ENCODE results near the gene SLC9A9. TPM values are rescaled to one million over a fixed set of nuclear protein-coding genes. Genes with fewer than 3 reads are reported as not detected.

Gene SLC9A9
- total RNA-seq, 1 donor from 2014 or later, result 3.0 TPM

DNA sequence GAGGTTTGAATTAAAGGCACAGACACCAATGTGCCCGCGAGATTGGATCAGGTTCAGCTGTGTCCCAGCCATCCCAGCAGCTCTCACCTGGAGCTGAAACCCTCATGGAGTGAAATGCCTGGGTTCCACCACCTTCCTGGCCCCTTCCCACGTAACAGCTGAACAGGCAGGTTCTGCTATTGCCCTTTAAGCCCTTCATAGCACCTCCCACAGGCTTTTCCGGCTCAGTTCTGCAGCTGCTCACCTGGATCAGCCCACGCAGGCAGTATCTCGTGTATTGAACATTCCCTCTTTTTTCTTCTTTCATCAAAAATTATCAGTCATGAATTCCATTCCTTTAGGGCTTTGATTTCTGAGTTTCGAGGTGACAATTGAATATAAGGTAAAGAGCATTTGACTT, 129.8 kb downstream of the SLC9A9 start:
- TF ChIP-seq, protein P1, sequence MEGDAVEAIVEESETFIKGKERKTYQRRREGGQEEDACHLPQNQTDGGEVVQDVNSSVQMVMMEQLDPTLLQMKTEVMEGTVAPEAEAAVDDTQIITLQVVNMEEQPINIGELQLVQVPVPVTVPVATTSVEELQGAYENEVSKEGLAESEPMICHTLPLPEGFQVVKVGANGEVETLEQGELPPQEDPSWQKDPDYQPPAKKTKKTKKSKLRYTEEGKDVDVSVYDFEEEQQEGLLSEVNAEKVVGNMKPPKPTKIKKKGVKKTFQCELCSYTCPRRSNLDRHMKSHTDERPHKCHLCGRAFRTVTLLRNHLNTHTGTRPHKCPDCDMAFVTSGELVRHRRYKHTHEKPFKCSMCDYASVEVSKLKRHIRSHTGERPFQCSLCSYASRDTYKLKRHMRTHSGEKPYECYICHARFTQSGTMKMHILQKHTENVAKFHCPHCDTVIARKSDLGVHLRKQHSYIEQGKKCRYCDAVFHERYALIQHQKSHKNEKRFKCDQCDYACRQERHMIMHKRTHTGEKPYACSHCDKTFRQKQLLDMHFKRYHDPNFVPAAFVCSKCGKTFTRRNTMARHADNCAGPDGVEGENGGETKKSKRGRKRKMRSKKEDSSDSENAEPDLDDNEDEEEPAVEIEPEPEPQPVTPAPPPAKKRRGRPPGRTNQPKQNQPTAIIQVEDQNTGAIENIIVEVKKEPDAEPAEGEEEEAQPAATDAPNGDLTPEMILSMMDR (IDR thresholded peaks at IDR 0.05; ENCODE audit: insufficient read depth, low read length, poor library complexity, severe bottlenecking), result no peak
- no peak for DNase-seq (ENCODE audit: low read depth)
- H3K4me3 ChIP-seq (ENCODE audit: low read depth, low read length), result no peak overlapping the region
- H3K36me3 ChIP-seq (ENCODE audit: control insufficient read depth, insufficient read depth, low read length), result no peaks in the 10 kb centered on the region
- no peaks in the 10 kb centered on the region for H3K27me3 ChIP-seq (ENCODE audit: control insufficient read depth, insufficient read depth, low read length)

DNA sequence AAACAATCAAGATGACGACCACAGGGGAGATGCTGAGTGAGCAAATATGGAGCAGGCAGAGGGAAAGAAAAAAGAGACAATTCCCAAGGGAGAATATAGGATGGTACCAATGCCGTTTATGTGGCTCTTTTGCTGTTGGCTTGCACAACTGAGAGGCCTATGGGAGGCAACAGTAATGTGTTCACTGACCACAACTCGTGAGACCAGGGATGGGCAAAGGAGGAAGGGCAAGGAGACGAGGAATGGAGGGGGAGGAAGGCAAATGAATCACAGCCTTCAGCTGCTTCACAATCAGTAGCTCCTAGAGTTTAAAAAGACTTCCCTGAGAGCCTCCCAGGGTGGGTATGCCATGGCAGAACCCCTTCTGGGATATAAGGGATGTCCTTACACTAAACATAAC, 131.5 kb downstream of the SLC9A9 start:
- Histone ChIP-seq H3K36me3 (ENCODE audit: control insufficient read depth, insufficient read depth, low read length) (no peaks in the 10 kb centered on the region), H3K4me3 (ENCODE audit: low read depth, low read length) (no peak overlapping the region), H3K27me3 (ENCODE audit: control insufficient read depth, insufficient read depth, low read length) (no peaks in the 10 kb centered on the region)
- TF ChIP-seq, protein P1 (IDR thresholded peaks at IDR 0.05; ENCODE audit: insufficient read depth, low read length, poor library complexity, severe bottlenecking), result no peak
- no peak for DNase-seq (ENCODE audit: low read depth)

DNA sequence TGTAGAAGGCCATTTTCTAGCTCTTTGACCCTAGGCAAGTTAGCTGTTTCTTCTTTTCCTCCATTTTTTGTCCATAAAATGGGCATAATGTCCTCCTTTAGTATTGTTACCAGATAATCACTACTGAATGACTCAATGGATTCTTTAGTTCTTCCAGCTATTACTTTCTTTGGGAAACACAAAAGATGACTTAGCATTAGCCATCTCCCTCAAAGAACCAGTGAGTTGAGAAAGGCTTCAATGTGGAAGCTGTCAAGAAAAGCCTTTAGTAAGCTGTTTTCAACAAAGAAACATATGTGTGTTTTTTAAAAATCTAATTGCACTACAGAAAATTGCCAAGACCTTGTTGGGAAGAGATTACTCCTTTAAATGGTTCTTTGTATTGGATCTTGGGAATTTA, 135.7 kb downstream of the SLC9A9 start:
- H3K4me3 ChIP-seq (ENCODE audit: low read depth, low read length), result no peak overlapping the region
- TF ChIP-seq, protein P1 (IDR thresholded peaks at IDR 0.05; ENCODE audit: insufficient read depth, low read length, poor library complexity, severe bottlenecking), result no peak
- H3K36me3 ChIP-seq (ENCODE audit: control insufficient read depth, insufficient read depth, low read length), result no peaks in the 10 kb centered on the region
- DNase-seq (ENCODE audit: low read depth), result no peak
- H3K27me3 ChIP-seq (ENCODE audit: control insufficient read depth, insufficient read depth, low read length), result no peaks in the 10 kb centered on the region

DNA sequence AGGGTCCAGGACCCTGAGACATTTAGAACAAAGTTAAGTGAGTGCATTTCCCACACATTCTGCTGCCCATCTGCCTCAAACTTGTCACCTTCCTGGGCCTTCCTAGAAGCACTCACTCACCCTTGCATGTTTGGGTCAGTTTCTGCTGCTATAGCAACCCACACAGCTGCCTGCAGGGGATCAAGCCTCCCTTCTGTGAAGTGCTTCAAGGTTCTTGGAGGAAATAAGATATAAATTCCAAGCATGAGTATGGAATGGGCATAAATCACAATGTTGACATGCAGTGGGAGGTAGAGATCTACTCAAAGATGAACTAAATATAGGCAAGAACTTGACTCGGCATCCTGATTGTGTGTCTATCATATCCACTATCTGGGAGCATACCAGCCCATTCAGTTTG, 140.4 kb downstream of the SLC9A9 start:
- Histone ChIP-seq H3K27me3 (ENCODE audit: control insufficient read depth, insufficient read depth, low read length) (no peaks in the 10 kb centered on the region), H3K36me3 (ENCODE audit: control insufficient read depth, insufficient read depth, low read length) (no peaks in the 10 kb centered on the region), H3K4me3 (ENCODE audit: low read depth, low read length) (no peak overlapping the region)
- TF ChIP-seq, protein P1 (IDR thresholded peaks at IDR 0.05; ENCODE audit: insufficient read depth, low read length, poor library complexity, severe bottlenecking), result no peak
- DNase-seq (ENCODE audit: low read depth), result no peak

DNA sequence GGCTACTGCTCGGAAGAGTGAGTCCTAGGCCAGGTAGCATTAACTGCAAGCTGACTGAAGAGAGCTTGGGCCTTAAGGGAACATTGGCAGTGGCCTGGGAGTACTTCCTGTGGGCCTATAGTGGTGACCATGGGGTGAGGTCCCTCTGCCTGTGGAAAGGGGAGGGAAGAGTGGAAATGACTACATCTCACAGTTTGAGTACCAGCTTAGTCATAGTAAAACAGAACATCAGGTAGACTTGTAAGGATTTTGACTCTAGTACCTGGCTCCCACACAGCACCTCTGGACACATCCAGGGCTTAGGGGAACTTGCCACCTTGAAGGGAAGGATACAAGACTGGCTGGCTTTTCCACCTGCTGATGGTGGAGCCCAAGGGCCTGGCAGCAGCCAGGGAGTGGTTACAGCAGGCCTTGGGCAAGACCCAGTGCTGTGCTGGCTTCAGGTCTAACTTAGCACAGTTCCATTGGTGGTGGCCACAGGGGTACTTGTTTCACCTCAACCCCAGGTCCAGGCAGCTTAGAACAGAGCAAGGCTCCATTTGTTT, 147.8 kb downstream of the SLC9A9 start:
- TF ChIP-seq, protein P1 (IDR thresholded peaks at IDR 0.05; ENCODE audit: insufficient read depth, low read length, poor library complexity, severe bottlenecking), result no peak
- no peak for DNase-seq (ENCODE audit: low read depth)
- Histone ChIP-seq H3K4me3 (ENCODE audit: low read depth, low read length) (no peak overlapping the region), H3K36me3 (ENCODE audit: control insufficient read depth, insufficient read depth, low read length) (no peaks in the 10 kb centered on the region), H3K27me3 (ENCODE audit: control insufficient read depth, insufficient read depth, low read length) (no peaks in the 10 kb centered on the region)

DNA sequence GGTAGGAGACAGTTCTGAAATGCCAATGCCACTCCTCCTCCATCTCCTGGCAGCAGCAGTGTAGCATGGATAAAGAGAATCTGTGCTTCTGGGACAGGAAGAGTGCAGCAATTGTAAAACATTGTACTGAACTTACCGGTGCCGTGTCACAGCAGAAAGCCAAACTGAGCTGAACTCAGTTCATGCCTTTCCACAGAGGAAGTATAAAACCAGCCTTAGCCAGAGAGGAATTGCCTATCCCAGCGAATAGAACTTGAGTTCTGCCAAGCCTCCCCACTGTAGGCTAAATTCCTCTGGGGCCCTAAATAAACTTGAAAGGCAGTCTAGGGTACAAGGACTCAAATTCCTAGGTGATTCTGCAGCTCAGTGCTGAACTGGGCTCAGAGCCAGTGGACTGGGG, 148.8 kb downstream of the SLC9A9 start:
- TF ChIP-seq, protein P1 (IDR thresholded peaks at IDR 0.05; ENCODE audit: insufficient read depth, low read length, poor library complexity, severe bottlenecking), result no peak
- Histone ChIP-seq H3K27me3 (ENCODE audit: control insufficient read depth, insufficient read depth, low read length) (no peaks in the 10 kb centered on the region), H3K36me3 (ENCODE audit: control insufficient read depth, insufficient read depth, low read length) (no peaks in the 10 kb centered on the region), H3K4me3 (ENCODE audit: low read depth, low read length) (no peak overlapping the region)
- no peak for DNase-seq (ENCODE audit: low read depth)
